HepG2 (cell line): ENCODE measurements around the gene CSNK1D. TPM values are rescaled to one million over a fixed set of nuclear protein-coding genes. Genes with fewer than 3 reads are reported as not detected.

Experiments used
- EP300 ChIP-seq, 3 experiments: sonication (generic) in 1 of 3; formaldehyde crosslinking in 1 of 3; IDR thresholded peaks; 2 replicates each; pipeline versions ENCODE4 v1.5.1 to v1.6.1; 2011 to 2020; ENCODE audit warnings: low read depth in 2 of 3, low read length in 2 of 3, borderline replicate concordance in 1 of 3, improper control_type of control experiment in 1 of 3, mild to moderate bottlenecking in 1 of 3, missing genetic modification reagents in 1 of 3, moderate library complexity in 1 of 3
- MED8 ChIP-seq: sonication (generic); formaldehyde crosslinking; IDR thresholded peaks from 2 replicates; pipeline ENCODE4 v1.8.1; 2023; ENCODE audit warnings: mild to moderate bottlenecking, missing genetic modification reagents; ENCODE audit not compliant: insufficient replicate concordance
- NFE2L2 ChIP-seq: fragments of 150-350 bp; IDR thresholded peaks from 2 replicates; pipeline ENCODE4 v1.6.1; 2014; ENCODE audit warnings: low read length
- NFIB ChIP-seq: sonication (generic); formaldehyde crosslinking; IDR thresholded peaks from 2 replicates; pipeline ENCODE4 v1.9.0; 2021; ENCODE audit warnings: missing genetic modification reagents, mild to moderate bottlenecking, borderline replicate concordance
- REPIN1 ChIP-seq: sonication (generic); formaldehyde crosslinking; IDR thresholded peaks from 2 replicates; pipeline ENCODE4 v1.8.0; 2022; ENCODE audit warnings: missing genetic modification reagents, low read depth, mild to moderate bottlenecking, borderline replicate concordance
- SMAD9 ChIP-seq: sonication (generic); formaldehyde crosslinking; IDR thresholded peaks from 2 replicates; pipeline ENCODE4 v1.5.1; 2020; ENCODE audit warnings: mild to moderate bottlenecking, missing genetic modification reagents
- SUZ12 ChIP-seq: fragments of 150-350 bp; IDR thresholded peaks from 2 replicates; pipeline ENCODE4 v1.6.1; 2014; ENCODE audit warnings: low read depth, low read length
- SYNCRIP ChIP-seq: fragments of 200-400 bp; formaldehyde crosslinking; IDR thresholded peaks from 2 replicates; pipeline ENCODE4 v1.6.1; 2018; ENCODE audit warnings: mild to moderate bottlenecking, low read depth, low read length; ENCODE audit not compliant: insufficient read depth
- U2AF1 ChIP-seq: fragments of 200-400 bp; formaldehyde crosslinking; optimal IDR thresholded peaks from 2 replicates; pipeline ENCODE3; 2017; ENCODE audit warnings: mild to moderate bottlenecking, low read depth, low read length
- ZNF333 ChIP-seq: sonication (generic); formaldehyde crosslinking; IDR thresholded peaks from 2 replicates; pipeline ENCODE4 v1.4.0; 2020; ENCODE audit warnings: mild to moderate bottlenecking, missing genetic modification reagents, borderline replicate concordance
- ZNF780A ChIP-seq: sonication (generic); formaldehyde crosslinking; IDR thresholded peaks from 2 replicates; pipeline ENCODE4 v1.8.0; 2022; ENCODE audit warnings: mild to moderate bottlenecking, missing genetic modification reagents, moderate library complexity
- polyA plus RNA-seq, 8 experiments: library from polyadenylated mRNA; depleted of rRNA in 3 of 8; stranded (reverse) in 7 of 8; unstranded in 1 of 8; fragments of >200 nt; fragmentation: Illumina TruSeq in 4 of 8; extraction: Trizol in 4 of 8; gene quantifications; 2 replicates each; pipeline versions ENCODE4 v1.2.1 to v1.2.3, GENCODE V29; 2011 to 2016; ENCODE audit warnings: low read depth in 4 of 8, missing spikeins in 1 of 8, mixed read lengths in 1 of 8; ENCODE audit not compliant: insufficient read depth in 1 of 8
- total RNA-seq, 5 experiments: library from RNA; depleted of rRNA; stranded (reverse); fragments of >200 nt; fragmentation: Illumina TruSeq; extraction: Trizol; gene quantifications; 2 replicates each; pipeline ENCODE4 v1.2.3, GENCODE V29; 2016; ENCODE audit warnings: low read depth in 1 of 5
- TF ChIP-seq, protein P1 (sequence below): sonication (generic); formaldehyde crosslinking; IDR thresholded peaks from 2 replicates; pipeline ENCODE4 v1.9.0; 2022; ENCODE audit warnings: low read depth, missing genetic modification reagents
- TF ChIP-seq, protein P2 (sequence below): sonication (generic); formaldehyde crosslinking; IDR thresholded peaks from 2 replicates; pipeline ENCODE4 v1.8.0; 2022; ENCODE audit warnings: missing genetic modification reagents, low read depth, mild to moderate bottlenecking, borderline replicate concordance
- TF ChIP-seq, protein P3 (sequence below), 2 experiments: fragments of 450-650 bp in 1 of 2; sonication (generic) in 1 of 2; formaldehyde crosslinking; IDR thresholded peaks; 2 replicates each; pipeline versions ENCODE4 v1.5.0 to v1.8.0; 2020 to 2022; ENCODE audit warnings: mild to moderate bottlenecking in 1 of 2, missing genetic modification reagents in 1 of 2
- TF ChIP-seq, protein P4 (sequence below): sonication (generic); formaldehyde crosslinking; IDR thresholded peaks from 2 replicates; pipeline ENCODE4 v1.9.0; 2021; ENCODE audit warnings: mild to moderate bottlenecking, missing genetic modification reagents
- TF ChIP-seq, protein P5 (sequence below): sonication (generic); formaldehyde crosslinking; conservative IDR thresholded peaks from 2 replicates; pipeline ENCODE4 v1.8.0; 2022; ENCODE audit warnings: missing genetic modification reagents

Gene CSNK1D
- total and polyA plus RNA-seq, 2 of the 13 experiments (the other 11 are each of a cell fraction or from before 2014, with no cell fraction given): 31.5 to 128 TPM

DNA sequence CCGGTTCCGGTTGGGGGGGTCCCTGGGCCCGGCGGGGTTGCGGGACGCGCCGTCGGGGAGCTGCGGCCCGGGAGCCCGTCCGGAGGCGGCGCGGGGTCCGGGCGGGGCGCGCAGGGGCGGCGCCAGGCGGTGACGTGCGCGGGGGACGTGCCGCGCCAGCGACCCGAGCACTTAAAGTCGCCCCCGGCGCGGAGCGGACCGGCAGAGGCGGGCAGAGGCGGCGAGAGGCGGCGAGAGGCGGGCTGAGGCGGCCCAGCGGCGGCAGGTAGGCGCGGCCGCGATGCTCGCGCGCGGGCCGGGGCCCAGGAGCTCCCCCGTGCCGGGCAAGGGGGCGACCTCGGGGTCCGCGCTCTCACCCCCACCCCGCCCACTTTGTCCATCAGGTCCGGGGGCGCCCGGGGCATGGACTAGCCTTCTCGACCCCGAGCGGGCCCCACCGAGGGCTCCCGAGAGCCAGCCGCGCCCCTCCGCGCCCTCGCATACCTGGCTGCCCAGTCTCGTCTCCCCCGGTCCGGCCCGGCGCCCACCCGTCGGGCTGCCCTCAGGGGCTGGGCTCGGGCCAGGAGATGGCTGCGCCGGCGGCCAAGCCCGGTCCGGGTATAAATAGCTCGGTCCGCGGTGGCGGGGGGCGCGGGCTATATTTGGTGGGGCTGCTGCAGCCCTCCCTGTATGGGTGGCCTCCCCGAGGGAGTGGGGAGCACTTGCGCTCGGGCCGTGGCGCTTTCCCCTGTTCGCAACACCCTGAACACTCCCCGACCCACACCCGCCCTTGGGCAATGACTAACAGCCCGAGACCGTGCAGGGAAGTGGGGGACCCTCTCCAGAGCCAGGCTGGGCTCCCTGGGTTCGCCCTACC, 44.4 kb downstream of the CSNK1D start, which contains the start of gene SLC16A3 (continued):
- TF ChIP-seq, protein P1, sequence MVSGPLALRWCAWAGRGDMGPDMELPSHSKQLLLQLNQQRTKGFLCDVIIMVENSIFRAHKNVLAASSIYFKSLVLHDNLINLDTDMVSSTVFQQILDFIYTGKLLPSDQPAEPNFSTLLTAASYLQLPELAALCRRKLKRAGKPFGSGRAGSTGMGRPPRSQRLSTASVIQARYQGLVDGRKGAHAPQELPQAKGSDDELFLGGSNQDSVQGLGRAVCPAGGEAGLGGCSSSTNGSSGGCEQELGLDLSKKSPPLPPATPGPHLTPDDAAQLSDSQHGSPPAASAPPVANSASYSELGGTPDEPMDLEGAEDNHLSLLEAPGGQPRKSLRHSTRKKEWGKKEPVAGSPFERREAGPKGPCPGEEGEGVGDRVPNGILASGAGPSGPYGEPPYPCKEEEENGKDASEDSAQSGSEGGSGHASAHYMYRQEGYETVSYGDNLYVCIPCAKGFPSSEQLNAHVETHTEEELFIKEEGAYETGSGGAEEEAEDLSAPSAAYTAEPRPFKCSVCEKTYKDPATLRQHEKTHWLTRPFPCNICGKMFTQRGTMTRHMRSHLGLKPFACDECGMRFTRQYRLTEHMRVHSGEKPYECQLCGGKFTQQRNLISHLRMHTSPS (CRISPR knock-in tag): no peak
- TF ChIP-seq, protein P2, sequence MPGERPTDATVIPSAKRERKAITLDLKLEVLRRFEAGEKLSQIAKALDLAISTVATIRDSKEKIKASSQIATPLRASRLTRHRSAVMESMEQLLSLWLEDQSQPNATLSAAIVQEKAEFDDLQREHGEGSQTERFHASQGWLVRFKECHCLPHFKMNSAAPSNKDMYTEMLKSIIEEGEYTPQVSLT (CRISPR knock-in tag): no peak
- TF ChIP-seq SYNCRIP (no peak), NFIB (CRISPR knock-in tag) (no peak), NFE2L2 (no peak), MED8 (no peak), REPIN1 (no peak), ZNF780A (no peak), SMAD9 (CRISPR knock-in tag) (no peak), SUZ12 (no peak), U2AF1 (no peak), EP300 (IDR thresholded peaks at IDR 0.05; ENCODE audit: low read depth in 2 of 2, low read length in 2 of 2) (no peak), EP300 (CRISPR knock-in tag; IDR thresholded peaks at IDR 0.05; ENCODE audit: borderline replicate concordance) (no peak), ZNF333 (CRISPR knock-in tag) (peak; percentile 61; the same call in 1 of the 2 replicates)
- TF ChIP-seq, protein P3, sequence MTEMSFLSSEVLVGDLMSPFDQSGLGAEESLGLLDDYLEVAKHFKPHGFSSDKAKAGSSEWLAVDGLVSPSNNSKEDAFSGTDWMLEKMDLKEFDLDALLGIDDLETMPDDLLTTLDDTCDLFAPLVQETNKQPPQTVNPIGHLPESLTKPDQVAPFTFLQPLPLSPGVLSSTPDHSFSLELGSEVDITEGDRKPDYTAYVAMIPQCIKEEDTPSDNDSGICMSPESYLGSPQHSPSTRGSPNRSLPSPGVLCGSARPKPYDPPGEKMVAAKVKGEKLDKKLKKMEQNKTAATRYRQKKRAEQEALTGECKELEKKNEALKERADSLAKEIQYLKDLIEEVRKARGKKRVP (CRISPR knock-in tag; IDR thresholded peaks at IDR 0.05): no peak
- TF ChIP-seq, protein P4, sequence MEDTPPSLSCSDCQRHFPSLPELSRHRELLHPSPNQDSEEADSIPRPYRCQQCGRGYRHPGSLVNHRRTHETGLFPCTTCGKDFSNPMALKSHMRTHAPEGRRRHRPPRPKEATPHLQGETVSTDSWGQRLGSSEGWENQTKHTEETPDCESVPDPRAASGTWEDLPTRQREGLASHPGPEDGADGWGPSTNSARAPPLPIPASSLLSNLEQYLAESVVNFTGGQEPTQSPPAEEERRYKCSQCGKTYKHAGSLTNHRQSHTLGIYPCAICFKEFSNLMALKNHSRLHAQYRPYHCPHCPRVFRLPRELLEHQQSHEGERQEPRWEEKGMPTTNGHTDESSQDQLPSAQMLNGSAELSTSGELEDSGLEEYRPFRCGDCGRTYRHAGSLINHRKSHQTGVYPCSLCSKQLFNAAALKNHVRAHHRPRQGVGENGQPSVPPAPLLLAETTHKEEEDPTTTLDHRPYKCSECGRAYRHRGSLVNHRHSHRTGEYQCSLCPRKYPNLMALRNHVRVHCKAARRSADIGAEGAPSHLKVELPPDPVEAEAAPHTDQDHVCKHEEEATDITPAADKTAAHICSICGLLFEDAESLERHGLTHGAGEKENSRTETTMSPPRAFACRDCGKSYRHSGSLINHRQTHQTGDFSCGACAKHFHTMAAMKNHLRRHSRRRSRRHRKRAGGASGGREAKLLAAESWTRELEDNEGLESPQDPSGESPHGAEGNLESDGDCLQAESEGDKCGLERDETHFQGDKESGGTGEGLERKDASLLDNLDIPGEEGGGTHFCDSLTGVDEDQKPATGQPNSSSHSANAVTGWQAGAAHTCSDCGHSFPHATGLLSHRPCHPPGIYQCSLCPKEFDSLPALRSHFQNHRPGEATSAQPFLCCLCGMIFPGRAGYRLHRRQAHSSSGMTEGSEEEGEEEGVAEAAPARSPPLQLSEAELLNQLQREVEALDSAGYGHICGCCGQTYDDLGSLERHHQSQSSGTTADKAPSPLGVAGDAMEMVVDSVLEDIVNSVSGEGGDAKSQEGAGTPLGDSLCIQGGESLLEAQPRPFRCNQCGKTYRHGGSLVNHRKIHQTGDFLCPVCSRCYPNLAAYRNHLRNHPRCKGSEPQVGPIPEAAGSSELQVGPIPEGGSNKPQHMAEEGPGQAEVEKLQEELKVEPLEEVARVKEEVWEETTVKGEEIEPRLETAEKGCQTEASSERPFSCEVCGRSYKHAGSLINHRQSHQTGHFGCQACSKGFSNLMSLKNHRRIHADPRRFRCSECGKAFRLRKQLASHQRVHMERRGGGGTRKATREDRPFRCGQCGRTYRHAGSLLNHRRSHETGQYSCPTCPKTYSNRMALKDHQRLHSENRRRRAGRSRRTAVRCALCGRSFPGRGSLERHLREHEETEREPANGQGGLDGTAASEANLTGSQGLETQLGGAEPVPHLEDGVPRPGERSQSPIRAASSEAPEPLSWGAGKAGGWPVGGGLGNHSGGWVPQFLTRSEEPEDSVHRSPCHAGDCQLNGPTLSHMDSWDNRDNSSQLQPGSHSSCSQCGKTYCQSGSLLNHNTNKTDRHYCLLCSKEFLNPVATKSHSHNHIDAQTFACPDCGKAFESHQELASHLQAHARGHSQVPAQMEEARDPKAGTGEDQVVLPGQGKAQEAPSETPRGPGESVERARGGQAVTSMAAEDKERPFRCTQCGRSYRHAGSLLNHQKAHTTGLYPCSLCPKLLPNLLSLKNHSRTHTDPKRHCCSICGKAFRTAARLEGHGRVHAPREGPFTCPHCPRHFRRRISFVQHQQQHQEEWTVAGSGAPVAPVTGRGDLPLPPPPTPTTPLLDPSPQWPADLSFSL (CRISPR knock-in tag): no peak
- TF ChIP-seq, protein P5, sequence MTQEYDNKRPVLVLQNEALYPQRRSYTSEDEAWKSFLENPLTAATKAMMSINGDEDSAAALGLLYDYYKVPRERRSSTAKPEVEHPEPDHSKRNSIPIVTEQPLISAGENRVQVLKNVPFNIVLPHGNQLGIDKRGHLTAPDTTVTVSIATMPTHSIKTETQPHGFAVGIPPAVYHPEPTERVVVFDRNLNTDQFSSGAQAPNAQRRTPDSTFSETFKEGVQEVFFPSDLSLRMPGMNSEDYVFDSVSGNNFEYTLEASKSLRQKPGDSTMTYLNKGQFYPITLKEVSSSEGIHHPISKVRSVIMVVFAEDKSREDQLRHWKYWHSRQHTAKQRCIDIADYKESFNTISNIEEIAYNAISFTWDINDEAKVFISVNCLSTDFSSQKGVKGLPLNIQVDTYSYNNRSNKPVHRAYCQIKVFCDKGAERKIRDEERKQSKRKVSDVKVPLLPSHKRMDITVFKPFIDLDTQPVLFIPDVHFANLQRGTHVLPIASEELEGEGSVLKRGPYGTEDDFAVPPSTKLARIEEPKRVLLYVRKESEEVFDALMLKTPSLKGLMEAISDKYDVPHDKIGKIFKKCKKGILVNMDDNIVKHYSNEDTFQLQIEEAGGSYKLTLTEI: no peak
